Measurements from ENCODE around the gene KTI12.
"Not testable (repeated sequence)": the region's sequence is repeated elsewhere in the genome, so short reads cannot be mapped to it uniquely, and the experiment has no call there.

The KTI12 gene, protein sequence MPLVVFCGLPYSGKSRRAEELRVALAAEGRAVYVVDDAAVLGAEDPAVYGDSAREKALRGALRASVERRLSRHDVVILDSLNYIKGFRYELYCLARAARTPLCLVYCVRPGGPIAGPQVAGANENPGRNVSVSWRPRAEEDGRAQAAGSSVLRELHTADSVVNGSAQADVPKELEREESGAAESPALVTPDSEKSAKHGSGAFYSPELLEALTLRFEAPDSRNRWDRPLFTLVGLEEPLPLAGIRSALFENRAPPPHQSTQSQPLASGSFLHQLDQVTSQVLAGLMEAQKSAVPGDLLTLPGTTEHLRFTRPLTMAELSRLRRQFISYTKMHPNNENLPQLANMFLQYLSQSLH

DNA sequence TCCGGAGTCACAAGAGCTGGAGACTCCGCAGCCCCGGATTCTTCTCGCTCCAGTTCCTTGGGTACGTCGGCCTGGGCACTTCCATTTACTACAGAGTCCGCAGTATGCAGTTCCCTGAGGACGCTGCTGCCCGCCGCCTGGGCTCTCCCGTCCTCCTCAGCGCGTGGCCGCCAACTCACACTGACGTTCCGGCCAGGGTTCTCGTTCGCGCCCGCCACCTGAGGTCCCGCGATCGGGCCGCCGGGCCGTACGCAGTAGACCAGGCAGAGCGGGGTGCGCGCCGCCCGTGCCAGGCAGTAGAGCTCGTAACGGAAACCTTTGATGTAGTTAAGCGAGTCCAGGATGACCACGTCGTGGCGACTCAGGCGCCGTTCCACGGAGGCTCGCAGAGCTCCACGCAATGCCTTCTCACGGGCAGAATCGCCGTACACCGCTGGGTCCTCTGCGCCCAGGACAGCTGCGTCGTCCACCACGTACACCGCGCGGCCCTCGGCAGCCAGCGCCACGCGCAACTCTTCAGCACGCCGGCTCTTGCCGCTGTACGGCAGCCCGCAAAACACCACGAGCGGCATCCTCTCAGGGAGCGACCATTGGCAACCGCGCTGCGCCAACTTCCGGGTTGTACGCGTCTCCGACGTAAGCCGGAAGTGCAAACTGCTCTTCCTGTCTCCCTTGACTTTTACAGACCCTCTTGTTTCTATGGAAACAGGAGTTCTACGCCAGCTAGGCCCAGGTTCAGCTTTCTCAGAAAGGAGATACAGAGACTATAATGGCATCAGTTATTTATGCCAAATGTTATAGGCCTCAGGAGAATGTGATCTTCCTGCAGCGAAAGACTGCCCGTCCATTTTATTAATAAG, at the start of gene KTI12:
TSS of gene KTI12 (minus strand) at position 621 of the 860 bp plus-strand sequence. CDS start at position 572, 49 bp downstream.
- peak; percentile 94 for DNase-seq (ENCODE audit: low read depth)
- TF ChIP-seq CTCF (conservative IDR thresholded peaks at IDR 0.05; ENCODE audit: low read depth, low read length), result no peak

GRCh38 chr1:52080014-52080415, 46.4 kb upstream of the KTI12 start:
- TF ChIP-seq CTCF (conservative IDR thresholded peaks at IDR 0.05; ENCODE audit: low read depth, low read length), result no peak
- no peak overlapping the region for H3K4me3 ChIP-seq (ENCODE audit: low read depth, low read length)
- no peak for DNase-seq (ENCODE audit: low read depth)

More for the DNA sequence above, at the start of gene KTI12:
- H3K4me3 ChIP-seq (ENCODE audit: low read depth, low read length), result peak within 1 kb of the TSS; percentile 97

DNA sequence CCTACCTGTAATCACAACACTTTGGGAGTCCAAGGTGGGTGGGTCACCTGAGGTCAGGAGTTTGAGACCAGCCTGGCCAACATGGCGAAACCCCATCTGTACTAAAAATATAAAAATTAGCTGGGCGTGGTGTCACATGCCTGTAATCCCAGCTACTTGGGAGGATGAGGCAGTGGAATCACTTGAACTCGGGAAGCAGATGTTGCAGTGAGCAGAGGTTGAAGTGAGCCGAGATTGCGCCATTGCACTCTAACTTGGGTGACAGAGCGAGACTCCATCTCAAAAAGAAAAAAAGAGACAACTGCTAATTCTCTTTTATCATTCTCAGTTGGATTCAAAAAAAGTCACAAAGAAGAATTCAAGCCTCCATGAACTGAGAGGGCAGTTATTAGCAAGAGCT, 43.7 kb upstream of the KTI12 start:
- not testable (repeated sequence) for DNase-seq (ENCODE audit: low read depth); H3K4me3 ChIP-seq (ENCODE audit: low read depth, low read length)

DNA sequence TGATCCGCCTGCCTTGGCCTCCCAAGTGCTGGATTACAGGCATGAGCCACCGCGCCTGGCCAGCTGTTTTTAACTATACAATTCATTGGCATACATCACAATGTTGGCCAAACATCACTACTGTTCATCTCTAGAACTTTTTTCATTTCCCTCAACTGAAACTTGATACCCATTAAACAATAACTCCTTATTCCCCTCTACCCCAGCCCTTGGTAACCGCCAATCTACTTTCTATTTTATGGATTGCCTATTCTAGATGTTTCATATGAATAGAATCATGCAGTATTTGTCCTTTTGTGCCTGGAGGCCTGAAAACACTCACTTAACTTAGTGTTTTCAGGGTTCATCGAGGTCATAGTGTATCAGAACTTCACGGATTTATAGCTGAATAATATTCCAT, 38.7 kb upstream of the KTI12 start:
- no peak for DNase-seq (ENCODE audit: low read depth)
- TF ChIP-seq CTCF (conservative IDR thresholded peaks at IDR 0.05; ENCODE audit: low read depth, low read length), result no peak
- no peak overlapping the region for H3K4me3 ChIP-seq (ENCODE audit: low read depth, low read length)

GRCh38 chr1:52070704-52071103, 37.1 kb upstream of the KTI12 start:
- no peak overlapping the region for H3K4me3 ChIP-seq (ENCODE audit: low read depth, low read length)
- no peak for TF ChIP-seq CTCF (conservative IDR thresholded peaks at IDR 0.05; ENCODE audit: low read depth, low read length)
- no peak for DNase-seq (ENCODE audit: low read depth)

DNA sequence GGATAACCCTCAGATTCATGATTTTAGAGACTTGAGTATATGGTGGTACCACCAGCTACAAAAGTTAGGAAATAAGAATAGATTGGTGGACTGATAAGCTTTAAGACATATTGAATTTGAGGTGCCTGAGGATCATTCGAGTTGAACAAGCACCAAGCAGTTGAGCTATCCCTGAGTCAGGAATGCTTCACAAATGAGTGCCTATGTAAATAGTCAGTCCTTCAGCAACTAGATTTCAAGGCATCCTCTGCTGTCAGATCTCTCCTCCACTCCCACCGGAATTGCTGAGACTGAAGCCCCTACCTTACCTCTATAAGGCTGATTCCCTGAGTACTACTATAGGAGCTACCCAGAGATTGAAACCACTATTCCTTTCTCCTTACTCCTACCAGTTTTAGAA, 29.6 kb upstream of the KTI12 start:
- no peak overlapping the region for H3K4me3 ChIP-seq (ENCODE audit: low read depth, low read length)
- no peak for DNase-seq (ENCODE audit: low read depth)
- no peak for TF ChIP-seq CTCF (conservative IDR thresholded peaks at IDR 0.05; ENCODE audit: low read depth, low read length)

GRCh38 chr1:52060822-52061221, 27.2 kb upstream of the KTI12 start:
- no peak for TF ChIP-seq CTCF (conservative IDR thresholded peaks at IDR 0.05; ENCODE audit: low read depth, low read length)
- no peak for DNase-seq (ENCODE audit: low read depth)
- no peak overlapping the region for H3K4me3 ChIP-seq (ENCODE audit: low read depth, low read length)

All from choroid plexus epithelial cell (primary cell).